KOPT-K1 (cell line): ENCODE results near the gene THSD7A.

Experiments
- H3K27ac ChIP-seq: fragments of 200-600 bp; sonication (generic); 2 replicates; pipeline ENCODE4 v1.5.1; 2016; ENCODE audit warnings: antibody characterized with exemption, mild to moderate bottlenecking, low read depth, low read length; ENCODE audit not compliant: poor library complexity, severe bottlenecking
- H3K36me3 ChIP-seq: fragments of 200-600 bp; sonication (generic); 2 replicates; pipeline ENCODE4 v1.5.1; 2017; ENCODE audit warnings: antibody characterized with exemption, mild to moderate bottlenecking, low read length, moderate library complexity; ENCODE audit not compliant: insufficient read depth
- H3K9me3 ChIP-seq: fragments of 200-600 bp; sonication (generic); 2 replicates; pipeline ENCODE4 v1.5.1; 2017; ENCODE audit warnings: antibody characterized with exemption, low read length, mild to moderate bottlenecking; ENCODE audit not compliant: insufficient read depth, poor library complexity, severe bottlenecking

THSD7A gene

GRCh38 chr7:11713352-11713751 is 118.6 kb downstream of the THSD7A start:
- Histone ChIP-seq H3K36me3 (no peaks in the 10 kb centered on the region), H3K27ac (no peak overlapping the region)

GRCh38 chr7:11710377-11710776 is 121.6 kb downstream of the THSD7A start:
- Histone ChIP-seq H3K9me3 (no peaks in the 10 kb centered on the region), H3K27ac (no peak overlapping the region), H3K36me3 (no peaks in the 10 kb centered on the region)

More at GRCh38 chr7:11713352-11713751, 118.6 kb downstream of the THSD7A start:
- no peaks in the 10 kb centered on the region for H3K9me3 ChIP-seq

- H3K27ac ChIP-seq = no peak overlapping the region
- no peaks in the 10 kb centered on the region for H3K36me3 ChIP-seq
- H3K9me3 ChIP-seq = no peaks in the 10 kb centered on the region
These were observed 122.8 kb downstream of the THSD7A start for GRCh38 chr7:11709196-11709595.

GRCh38 chr7:11707606-11708193 is 124.3 kb downstream of the THSD7A start:
- Histone ChIP-seq H3K27ac (no peak overlapping the region), H3K36me3 (no peaks in the 10 kb centered on the region), H3K9me3 (no peaks in the 10 kb centered on the region)

- Histone ChIP-seq H3K27ac (no peak overlapping the region), H3K36me3 (no peaks in the 10 kb centered on the region), H3K9me3 (no peaks in the 10 kb centered on the region)
These were observed 125.1 kb downstream of the THSD7A start for GRCh38 chr7:11706666-11707605.

GRCh38 chr7:11703829-11704228 is 128.2 kb downstream of the THSD7A start:
- no peak overlapping the region for H3K27ac ChIP-seq
- no peaks in the 10 kb centered on the region for H3K9me3 ChIP-seq
- H3K36me3 ChIP-seq = no peaks in the 10 kb centered on the region

- Histone ChIP-seq H3K36me3 (no peaks in the 10 kb centered on the region), H3K9me3 (no peaks in the 10 kb centered on the region), H3K27ac (no peak overlapping the region)
These were observed 129.1 kb downstream of the THSD7A start for GRCh38 chr7:11702938-11703337.

GRCh38 chr7:11701829-11702560 is 130.0 kb downstream of the THSD7A start:
- no peaks in the 10 kb centered on the region for H3K36me3 ChIP-seq
- no peak overlapping the region for H3K27ac ChIP-seq
- no peaks in the 10 kb centered on the region for H3K9me3 ChIP-seq

GRCh38 chr7:11699666-11700065 is 132.3 kb downstream of the THSD7A start:
- H3K36me3 ChIP-seq = no peaks in the 10 kb centered on the region
- no peak overlapping the region for H3K27ac ChIP-seq

GRCh38 chr7:11698384-11698871 is 133.6 kb downstream of the THSD7A start:
- Histone ChIP-seq H3K36me3 (no peaks in the 10 kb centered on the region), H3K9me3 (no peaks in the 10 kb centered on the region), H3K27ac (no peak overlapping the region)

More at GRCh38 chr7:11699666-11700065, 132.3 kb downstream of the THSD7A start:
- H3K9me3 ChIP-seq = no peaks in the 10 kb centered on the region

- no peak overlapping the region for H3K27ac ChIP-seq
These were observed 141.6 kb downstream of the THSD7A start for GRCh38 chr7:11690395-11690794.

GRCh38 chr7:11689096-11689495 is 142.9 kb downstream of the THSD7A start:
- H3K36me3 ChIP-seq = no peaks in the 10 kb centered on the region
- H3K27ac ChIP-seq = no peak overlapping the region
- no peaks in the 10 kb centered on the region for H3K9me3 ChIP-seq

More at GRCh38 chr7:11690395-11690794, 141.6 kb downstream of the THSD7A start:
- Histone ChIP-seq H3K9me3 (no peaks in the 10 kb centered on the region), H3K36me3 (no peaks in the 10 kb centered on the region)

- Histone ChIP-seq H3K9me3 (no peaks in the 10 kb centered on the region), H3K36me3 (no peaks in the 10 kb centered on the region), H3K27ac (no peak overlapping the region)
These were observed 150.5 kb downstream of the THSD7A start for GRCh38 chr7:11681461-11681860.

GRCh38 chr7:11675163-11675562 is 156.8 kb downstream of the THSD7A start:
- Histone ChIP-seq H3K36me3 (no peaks in the 10 kb centered on the region), H3K9me3 (no peaks in the 10 kb centered on the region), H3K27ac (no peak overlapping the region)

- Histone ChIP-seq H3K27ac (no peak overlapping the region), H3K36me3 (no peaks in the 10 kb centered on the region)
These were observed 163.3 kb downstream of the THSD7A start for GRCh38 chr7:11668727-11669126.

More at GRCh38 chr7:11668727-11669126, 163.3 kb downstream of the THSD7A start:
- H3K9me3 ChIP-seq = no peaks in the 10 kb centered on the region
